HG03558 (cell line): ENCODE results near the gene CUL4A.
"Not testable (repeated sequence)": the region's sequence is repeated elsewhere in the genome, so short reads cannot be mapped to it uniquely, and the experiment has no call there.

Experiments
- ATAC-seq: cut with Tn5 transposase; IDR thresholded peaks from one replicate; pipeline ENCODE4 v1.9.1; 2021; ENCODE audit warnings: moderate number of reproducible peaks; ENCODE audit not compliant: unreplicated experiment; ENCODE audit errors: extremely low read depth

Gene CUL4A

DNA sequence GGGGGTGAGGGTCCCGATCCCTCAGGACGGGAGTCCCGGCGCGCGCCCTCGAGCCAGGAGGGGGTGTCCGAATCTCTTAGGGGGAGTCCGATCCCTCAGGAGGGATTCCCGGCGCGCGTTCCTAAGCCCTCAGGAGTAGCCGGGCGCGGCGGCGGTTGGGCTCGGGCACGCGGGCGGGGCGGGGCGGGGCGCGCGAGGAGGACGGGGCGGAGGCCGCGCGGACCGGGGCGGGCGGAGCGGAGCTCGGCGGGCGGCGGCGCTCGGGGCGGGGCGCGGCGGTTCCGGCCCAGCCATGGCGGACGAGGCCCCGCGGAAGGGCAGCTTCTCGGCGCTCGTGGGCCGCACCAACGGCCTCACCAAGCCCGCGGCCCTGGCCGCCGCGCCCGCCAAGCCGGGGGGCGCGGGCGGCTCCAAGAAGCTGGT is at the start of gene CUL4A:
Gene CUL4A (plus strand): TSS at position 278 of the 423 bp plus-strand sequence. CDS start 15 bp downstream, at position 293.
- ATAC-seq, result peak; percentile 6

DNA sequence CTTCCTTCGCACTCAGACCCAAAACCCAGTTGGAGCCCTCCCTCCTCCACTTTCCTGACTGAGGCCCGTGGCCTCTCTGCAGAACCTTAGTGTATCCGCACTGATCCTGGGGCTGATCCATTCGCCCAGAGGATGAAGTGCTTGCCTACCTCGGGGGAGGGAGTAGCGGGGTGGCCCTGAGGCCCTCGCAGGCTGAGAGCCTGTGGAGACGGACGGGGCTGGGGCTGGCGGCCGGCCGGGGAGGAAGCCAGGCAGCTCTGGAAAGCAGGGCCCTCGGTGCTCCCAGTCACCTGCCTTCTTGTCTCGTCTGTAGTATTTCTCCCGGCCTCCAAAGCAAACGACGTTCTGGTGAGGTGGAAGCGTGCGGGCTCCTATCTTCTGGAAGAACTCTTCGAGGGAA is 49.7 kb upstream of the CUL4A start:
- ATAC-seq, result no peak

DNA sequence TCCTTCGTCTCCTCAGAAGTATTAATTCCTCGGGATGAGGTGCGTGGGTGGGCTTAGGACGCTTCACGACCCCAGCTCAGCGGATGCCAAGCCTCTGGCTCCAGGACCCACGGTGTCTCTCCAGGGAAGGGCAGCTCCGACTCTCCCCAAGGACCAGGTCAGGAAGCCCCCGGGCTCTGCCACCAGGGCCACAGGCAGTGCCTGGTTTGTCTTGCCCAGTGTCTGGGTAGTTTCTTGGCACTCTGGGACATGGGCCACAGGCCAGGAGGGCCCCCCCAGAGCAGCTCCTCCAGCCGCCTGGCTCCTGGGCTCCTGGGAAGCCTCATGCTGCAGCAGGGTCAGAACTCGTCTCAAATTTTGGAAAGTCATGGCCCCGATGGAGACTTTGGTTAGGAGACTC is 48.4 kb upstream of the CUL4A start:
- ATAC-seq, result no peak

DNA sequence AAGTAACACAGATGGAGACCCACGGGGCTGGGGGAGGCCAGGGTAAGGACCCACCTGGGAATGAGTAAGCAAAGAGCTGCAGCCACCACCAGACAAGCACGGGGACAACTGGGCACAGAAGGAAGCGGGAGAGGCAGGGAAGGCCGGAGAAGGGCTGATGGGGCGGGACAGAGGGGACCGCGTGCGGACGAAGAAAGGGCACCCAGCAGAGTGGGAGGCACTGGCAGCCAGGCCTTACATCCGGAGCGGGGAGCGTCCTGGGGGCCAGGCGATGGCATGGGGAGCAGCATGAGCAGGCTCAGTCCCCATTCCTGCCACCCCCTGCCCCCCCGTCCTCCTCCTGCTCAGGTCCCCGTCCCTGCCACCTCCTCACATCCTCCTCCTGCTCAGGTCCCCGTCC is 48.0 kb upstream of the CUL4A start:
- no peak for ATAC-seq

DNA sequence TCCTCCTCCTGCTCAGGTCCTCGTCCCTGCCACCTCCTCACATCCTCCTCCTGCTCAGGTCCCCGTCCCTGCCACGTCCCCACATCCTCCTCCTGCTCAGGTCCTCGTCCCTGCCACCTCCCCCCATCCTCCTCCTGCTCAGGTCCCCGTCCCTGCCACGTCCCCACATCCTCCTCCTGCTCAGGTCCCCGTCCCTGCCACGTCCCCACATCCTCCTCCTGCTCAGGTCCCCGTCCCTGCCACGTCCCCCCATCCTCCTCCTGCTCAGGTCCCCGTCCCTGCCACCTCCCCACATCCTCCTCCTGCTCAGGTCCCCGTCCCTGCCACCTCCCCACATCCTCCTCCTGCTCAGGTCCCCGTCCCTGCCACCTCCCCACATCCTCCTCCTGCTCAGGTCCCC is 47.4 kb upstream of the CUL4A start:
- ATAC-seq, result not testable (repeated sequence)

DNA sequence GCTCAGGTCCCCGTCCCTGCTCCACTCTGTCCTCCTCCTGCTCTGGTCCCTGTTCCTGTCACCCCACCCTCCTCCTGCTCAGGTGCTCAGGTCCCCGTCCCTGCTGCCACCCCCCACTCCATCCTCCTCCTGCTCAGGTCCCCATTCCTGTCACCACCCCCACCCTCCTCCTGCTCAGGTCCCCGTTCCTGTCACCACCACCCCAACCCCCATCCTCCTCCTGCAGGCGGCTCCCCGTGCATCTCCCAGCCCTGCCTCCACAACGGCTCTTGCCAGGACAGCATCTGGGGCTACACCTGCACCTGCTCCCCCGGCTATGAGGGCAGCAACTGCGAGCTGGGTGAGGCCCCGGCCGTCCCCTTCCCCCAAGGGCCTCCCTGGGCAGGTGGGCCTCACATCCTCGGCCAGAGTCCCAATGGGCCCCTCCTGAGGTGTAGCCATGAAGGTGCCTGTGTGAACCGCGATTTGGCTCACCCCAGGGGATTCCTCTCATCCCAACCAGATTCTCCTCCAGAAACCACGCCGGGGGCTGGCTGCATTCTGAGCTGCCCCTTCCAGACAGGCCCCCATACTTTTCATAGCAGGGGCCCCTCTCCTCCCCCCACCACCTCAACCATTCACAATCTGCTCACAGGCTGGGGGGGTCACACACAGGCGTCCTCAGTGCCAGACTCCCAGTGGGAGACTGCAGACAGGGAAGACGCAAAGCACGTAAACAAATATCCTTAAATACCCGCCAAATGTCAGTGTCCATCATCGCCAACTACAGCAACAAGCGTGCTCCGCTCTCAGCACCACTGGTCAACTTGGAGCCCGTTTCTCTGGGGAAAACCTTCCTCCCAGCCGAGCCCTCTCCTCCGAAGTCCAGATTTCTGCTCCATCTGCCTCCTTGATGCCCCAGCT is 46.4 kb upstream of the CUL4A start:
- no peak for ATAC-seq

DNA sequence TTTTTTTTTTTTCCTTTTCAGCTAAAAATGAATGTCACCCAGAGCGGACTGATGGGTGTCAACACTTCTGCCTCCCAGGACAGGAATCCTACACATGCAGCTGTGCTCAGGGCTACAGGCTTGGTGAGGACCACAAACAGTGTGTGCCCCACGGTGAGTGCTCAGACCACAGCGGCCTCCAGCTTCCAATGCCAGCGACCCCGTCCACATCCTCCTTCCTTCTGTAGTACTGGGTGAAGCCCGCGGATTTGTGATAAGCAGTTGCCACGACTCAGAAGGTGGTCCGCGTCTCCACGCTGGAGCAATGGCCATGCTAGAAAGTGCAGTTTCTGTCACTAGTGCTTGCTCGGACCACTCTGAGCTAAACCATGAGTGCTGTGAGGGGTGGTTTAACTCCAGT is 44.9 kb upstream of the CUL4A start:
- ATAC-seq, result no peak

DNA sequence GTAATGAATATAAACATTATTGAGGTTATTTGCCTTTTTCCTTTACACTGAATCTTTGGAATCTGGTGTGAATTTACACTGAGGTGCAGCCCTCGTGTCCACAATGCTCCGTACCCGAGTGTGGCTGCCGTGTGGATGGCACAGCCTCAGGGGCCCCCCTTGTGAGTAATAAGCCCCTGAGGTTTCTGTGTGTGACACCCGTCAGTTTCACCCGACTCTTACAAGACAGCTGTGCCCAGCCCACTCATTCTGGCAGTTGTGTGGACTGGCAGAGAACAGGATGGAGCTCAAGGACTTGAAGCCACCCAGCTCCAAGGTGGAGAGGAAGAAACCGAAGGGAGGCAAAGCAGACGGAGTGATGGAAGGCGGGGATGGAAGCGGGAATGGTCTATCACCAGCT is 43.1 kb upstream of the CUL4A start:
- no peak for ATAC-seq

DNA sequence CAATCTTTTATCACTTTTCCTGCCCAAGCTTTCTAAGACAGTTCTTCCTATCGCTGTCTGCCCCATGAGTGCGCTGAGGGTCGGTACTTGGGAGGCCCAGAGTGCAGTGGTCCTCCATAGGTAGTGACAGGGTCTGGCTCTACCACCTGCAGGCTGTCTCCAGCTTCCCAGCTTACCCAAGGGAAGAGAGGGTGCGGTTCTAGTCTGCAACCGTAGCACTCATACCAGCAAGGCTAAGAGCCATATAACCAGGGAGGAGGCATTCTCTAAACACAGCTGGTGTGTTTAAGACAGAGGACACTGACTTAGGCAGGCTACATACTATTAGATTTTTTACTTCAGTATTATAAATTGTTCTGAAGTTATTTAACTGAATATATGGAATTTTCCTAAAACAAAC is 42.7 kb upstream of the CUL4A start:
- ATAC-seq, result no peak

DNA sequence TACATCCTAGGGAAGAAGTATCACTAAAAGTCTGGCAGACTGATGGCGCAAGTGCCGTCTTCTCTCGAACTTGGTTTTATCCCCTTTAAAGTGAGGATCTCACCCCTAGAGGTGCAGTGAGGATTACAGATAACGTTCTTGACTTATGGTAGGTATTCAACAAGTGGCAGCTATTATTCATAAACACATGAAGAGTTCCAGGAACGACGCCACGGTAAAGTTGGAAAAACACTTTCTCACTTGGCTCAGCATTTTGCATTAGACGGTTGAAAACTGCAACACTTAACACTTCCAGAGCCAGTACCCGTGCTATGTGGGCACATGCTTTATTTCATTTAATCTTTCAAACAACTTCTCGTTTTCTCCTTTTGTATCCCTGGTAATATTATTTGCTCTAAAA is 42.3 kb upstream of the CUL4A start:
- ATAC-seq, result no peak

DNA sequence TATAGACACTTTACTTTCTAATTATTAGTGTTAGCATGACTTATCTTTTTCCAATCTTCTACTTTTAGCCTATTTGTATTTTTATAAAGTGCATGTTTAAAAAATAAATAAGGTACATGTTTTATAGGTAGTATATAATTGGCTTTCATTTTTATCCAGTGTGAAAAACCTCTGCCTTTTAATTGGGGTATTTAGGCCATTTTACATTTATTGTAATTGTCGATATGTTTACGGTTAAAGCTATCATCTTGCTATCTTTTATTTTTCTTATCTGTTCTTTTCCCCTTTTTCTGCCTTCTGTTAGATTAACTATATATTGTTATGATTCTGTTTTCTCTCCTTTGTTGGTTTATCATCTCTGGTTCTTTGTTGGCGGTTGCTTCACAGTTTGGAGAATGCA is 41.8 kb upstream of the CUL4A start:
- no peak for ATAC-seq

DNA sequence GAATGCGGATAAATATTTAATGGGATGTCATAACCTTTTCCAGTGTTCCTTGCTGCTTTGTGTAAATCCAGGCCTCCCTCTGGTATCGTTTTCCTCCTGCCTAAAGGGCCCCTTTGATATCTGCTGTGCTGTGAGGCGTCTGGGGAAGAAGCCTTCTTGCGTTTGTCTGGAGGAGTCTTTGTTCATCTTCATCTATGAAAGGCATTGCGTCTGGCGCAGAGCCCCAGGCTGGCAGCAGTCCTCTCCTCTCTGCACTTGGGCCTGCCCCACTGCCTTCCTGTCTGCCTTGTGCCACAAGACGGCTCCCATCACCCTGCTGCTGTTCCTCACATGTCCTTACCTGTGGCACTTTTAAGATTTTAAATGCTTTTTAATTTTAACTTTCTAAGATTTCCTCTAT is 41.2 kb upstream of the CUL4A start:
- no peak for ATAC-seq

DNA sequence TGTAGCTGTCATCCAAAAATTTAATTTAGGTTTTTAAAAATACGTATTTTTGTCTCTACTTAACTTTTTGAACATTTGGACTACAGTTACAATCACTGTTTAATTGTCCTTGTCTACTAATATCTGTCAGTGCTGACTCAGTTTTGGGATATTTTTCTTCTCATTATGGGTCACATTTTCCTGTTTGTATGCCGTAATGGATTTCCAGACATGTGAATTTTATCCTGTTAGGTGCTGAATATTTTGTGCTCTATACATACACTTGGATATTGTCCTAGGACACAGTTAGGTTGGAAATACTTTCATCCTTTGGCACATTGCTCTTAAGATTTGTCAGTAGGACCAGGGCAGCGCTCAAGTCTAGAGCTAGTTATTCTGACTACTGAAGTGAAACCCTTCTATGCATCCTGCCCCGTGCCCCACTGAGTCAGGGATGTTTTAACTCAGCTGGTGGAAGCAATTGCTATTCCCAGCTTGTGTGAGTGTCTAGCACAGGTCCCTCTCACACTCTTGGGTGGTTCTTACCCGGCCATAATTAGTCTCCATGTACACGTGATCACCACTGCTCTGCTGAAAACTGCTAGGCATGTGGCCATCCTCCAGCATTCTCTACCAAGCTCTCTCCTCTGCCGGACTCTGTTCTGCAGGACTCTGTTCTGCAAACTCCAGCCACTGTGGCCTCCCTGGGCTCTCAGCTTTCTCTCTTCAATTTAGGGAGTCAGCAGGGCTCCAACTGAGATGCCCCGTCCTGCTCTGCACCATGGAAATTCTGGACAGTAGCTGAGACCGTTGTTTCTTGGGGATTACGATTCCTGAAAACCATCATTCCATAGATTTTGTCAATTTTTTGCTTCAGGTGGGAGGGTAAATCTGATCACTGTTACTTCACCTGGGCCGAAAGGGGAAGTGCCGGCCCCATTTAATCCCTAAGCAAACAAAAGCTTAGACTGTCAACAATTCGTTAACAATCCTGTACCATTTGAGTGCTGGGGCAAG is 39.8 kb upstream of the CUL4A start:
- ATAC-seq, result no peak

DNA sequence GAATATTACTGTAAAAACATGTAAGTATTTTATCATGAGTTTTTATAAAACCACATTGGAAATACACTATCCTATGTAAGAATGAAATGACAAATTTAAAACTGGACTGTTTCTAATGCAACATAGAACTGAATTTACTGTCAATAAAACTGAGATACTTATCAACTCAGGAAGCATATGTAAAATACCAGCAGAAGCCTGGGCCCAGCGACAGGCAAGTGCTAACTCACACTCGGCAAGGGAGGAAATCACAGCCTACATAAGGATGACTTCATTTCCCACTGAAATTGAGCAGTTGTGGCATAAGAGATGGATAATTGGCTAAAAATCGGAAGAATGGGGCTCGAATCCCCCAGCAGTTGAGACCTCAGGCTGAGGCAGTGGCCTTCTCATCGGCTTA is 38.9 kb upstream of the CUL4A start:
- no peak for ATAC-seq

DNA sequence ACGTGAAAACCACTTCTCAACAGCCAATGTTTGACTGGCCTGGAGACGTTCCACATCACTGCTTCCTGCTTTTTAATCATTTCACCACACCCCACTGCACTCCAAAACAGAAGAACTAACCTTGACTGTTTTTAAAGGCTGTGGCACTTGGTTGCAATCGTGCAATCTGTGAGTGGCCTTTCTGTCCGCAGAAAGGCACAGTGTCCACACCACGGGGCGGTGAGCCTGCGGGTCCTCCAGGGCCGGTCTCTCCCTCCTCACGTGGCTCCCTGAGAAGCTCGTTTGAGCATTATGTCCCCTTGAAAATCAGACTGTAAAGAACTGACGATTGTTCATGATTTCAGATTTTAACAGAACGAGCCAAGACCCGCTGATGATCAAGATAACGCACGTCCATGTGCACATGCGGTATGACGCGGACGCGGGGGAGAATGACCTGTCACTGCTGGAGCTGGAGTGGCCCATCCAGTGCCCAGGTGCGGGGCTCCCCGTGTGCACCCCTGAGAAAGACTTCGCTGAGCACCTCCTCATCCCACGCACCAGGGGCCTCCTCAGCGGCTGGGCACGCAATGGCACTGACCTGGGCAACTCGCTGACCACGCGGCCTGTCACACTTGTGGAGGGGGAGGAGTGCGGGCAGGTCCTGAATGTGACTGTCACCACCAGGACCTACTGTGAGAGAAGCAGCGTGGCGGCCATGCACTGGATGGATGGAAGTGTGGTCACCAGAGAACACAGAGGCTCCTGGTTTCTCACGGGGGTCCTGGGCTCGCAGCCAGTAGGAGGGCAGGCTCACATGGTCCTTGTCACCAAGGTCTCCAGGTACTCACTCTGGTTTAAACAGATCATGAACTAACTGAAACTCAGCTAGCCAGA is 37.9 kb upstream of the CUL4A start:
- ATAC-seq, result no peak

DNA sequence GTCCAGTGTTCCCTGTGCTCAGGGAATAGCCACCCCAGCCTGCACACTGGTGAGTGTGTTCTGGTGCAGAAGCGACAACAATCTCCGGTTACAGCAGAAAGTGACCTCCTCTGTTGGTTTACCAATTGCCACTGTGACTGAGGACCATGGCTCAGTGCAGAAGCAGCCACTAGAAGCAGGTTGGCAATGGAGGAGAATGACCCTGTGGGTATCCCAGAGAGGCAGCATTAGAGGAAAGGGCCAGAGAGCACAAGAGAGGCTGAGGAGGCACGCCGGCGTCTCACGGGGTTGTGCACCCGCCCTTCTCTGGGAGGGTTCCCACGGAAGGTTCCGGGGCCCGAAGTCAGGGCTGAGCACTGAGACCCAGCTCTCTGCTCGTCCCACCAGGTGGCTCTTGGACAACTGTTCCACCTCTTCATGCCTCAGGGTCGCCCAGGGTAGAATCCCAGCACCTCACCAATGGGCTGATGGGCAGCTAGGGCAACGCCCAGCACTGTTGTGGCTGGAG is 36.9 kb upstream of the CUL4A start:
- no peak for ATAC-seq

DNA sequence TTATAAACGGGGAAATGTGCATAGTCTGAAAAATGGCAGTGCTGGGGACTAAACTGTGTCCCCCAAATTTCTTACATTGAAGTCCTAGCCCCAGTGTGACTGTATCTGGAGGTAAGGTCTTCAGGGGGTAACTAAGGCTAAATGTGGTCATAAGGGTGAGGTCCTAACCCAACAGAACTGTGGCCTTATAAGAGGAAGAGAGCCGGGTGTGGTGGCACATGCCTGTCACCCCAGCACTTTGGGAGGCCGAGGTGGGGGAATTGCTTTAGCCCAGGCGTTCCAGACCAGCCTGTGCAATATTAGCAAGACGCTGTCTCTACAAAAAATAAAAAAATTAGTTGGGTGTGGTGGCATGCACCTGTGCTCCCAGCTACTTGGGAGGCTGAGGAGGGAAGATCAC is 33.1 kb upstream of the CUL4A start:
- no peak for ATAC-seq

DNA sequence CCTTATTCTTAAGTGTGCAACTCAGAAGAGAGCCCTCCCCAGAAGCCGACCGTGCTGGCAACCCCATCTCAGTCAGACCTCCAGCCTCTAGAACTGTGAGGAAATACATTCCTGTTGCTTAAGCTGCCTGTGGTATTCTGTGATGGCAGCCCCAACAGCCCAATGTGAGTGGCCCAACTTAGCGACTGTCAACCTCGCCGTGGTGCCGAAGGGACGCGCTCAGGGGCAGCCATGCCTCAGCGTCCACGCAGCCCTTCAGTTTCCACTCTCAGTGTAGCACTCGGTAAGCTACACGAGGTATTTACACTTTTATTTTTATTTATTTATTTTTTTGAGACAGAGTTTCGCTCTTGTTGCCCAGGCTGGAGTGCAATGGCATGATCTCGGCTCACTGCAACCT is 32.6 kb upstream of the CUL4A start:
- no peak for ATAC-seq

DNA sequence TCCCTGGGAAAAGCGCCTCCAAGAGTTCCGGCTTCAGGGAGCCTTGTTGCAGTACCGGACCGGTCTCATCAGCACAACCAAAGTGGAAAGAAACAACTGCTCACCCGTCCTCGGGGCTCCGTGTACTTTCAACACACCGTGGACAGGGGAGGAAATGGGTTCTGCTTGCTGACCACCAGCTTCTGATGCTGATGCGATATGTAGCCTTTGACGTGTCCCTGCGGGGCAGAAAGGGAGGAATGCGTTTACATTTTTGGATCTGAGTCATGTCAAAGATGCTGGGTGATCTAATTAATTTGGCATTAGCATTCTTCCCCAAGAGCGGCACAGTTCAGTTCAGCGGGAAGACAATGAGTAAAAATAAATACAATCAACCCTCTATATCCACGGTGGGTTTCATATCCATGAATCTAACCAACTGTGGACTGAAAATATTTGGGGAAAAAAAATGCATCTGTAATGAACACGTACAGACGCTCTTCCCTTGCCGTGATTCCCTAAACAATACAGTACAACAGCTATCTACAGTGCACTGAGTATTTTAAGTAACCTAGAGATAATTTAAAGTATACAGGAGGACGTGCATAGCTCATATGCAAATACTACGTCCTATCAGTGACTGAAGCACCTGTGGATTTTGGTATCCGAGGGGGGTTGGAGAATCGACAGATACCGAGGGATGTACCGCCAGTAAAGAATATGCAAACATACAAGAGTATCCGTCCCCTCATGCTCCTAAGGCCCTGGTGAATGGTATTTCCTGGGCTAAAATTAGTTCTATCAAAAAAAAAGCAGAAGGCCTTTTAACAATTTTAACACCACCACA is 31.1 kb upstream of the CUL4A start:
- ATAC-seq, result no peak
